Prostate gland (tissue), 2 donors: ENCODE results near the gene DPP9.

Experiments
- POLR2A ChIP-seq: fragments of 450-650 bp; IDR thresholded peaks from one replicate; pipeline ENCODE4 v1.6.1; 2016; ENCODE audit warnings: antibody characterized with exemption, mild to moderate bottlenecking
- POLR2AphosphoS5 ChIP-seq: sonication (generic); formaldehyde crosslinking; IDR thresholded peaks from one replicate; pipeline ENCODE4 v1.6.1; 2017; ENCODE audit warnings: antibody characterized with exemption
- TF ChIP-seq, protein P1 (sequence below), 4 experiments: fragments of 200-600 bp in 2 of 4; fragments of 450-650 bp in 2 of 4; sonication (generic) in 2 of 4; IDR thresholded peaks; 1 replicate in 3 of 4; 2 replicates in 1 of 4; pipeline ENCODE4 v1.5.1; 2016 to 2019; ENCODE audit warnings: antibody characterized with exemption in 4 of 4, mild to moderate bottlenecking in 2 of 4, moderate library complexity in 2 of 4

DNA sequence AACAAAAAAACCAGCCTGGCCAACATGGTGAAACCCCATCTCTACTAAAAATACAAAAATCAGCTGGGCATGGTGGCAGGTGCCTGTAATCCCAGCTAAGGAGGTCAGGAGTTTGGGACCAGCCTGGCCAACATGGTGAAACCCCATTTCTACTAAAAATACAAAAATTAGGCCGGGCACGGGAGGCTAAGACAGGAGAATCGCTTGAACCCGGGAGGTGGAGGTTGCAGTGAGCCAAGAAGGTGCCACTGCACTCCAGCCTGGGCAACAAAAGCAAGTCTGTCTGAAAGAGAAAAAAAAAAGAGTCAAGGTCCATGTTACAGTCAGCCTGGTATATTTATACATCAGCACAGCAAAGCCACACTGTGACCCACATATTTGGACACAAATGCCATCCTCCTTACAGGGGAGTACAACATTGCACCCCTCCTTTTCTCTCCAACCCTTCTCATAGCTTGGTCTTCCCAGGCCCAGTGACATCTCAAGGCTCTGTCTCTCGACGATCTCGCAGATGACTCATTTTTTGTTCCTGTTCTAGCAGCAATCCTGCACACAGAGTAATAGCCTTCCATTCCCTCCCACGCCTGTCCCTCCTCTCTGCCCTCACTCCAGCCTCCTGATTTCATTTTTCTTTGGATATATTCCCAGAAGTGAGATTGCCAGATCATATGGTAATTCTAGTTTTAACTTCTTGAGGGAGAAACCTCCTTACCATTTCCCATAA lies 21.0 kb upstream of the DPP9 start:
- TF ChIP-seq, protein P1, sequence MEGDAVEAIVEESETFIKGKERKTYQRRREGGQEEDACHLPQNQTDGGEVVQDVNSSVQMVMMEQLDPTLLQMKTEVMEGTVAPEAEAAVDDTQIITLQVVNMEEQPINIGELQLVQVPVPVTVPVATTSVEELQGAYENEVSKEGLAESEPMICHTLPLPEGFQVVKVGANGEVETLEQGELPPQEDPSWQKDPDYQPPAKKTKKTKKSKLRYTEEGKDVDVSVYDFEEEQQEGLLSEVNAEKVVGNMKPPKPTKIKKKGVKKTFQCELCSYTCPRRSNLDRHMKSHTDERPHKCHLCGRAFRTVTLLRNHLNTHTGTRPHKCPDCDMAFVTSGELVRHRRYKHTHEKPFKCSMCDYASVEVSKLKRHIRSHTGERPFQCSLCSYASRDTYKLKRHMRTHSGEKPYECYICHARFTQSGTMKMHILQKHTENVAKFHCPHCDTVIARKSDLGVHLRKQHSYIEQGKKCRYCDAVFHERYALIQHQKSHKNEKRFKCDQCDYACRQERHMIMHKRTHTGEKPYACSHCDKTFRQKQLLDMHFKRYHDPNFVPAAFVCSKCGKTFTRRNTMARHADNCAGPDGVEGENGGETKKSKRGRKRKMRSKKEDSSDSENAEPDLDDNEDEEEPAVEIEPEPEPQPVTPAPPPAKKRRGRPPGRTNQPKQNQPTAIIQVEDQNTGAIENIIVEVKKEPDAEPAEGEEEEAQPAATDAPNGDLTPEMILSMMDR (IDR thresholded peaks at IDR 0.05), result no peak
- TF ChIP-seq POLR2A, result no peak
- TF ChIP-seq POLR2AphosphoS5, result peak; percentile 23
